HFF-Myc (cell line): ENCODE results near the gene PPY.
"Not testable (repeated sequence)": the region's sequence is repeated elsewhere in the genome, so short reads cannot be mapped to it uniquely, and the experiment has no call there.

ENCODE experiments used
- DNase-seq: peaks from one replicate; pipeline ENCODE4 v3.0.0-alpha.2; 2011; ENCODE audit warnings: low read depth; ENCODE audit errors: extremely low read depth
- H3K4me3 ChIP-seq: replicated peaks from 2 replicates; pipeline ENCODE4 v1.5.1; 2011; ENCODE audit warnings: low read depth, mild to moderate bottlenecking, control low read depth, low read length
- TF ChIP-seq, protein P1 (sequence below): IDR thresholded peaks from 2 replicates; pipeline ENCODE4 v1.5.1; 2012; ENCODE audit warnings: mild to moderate bottlenecking, low read depth, low read length, control low read depth; ENCODE audit errors: missing control alignments

The PPY gene

GRCh38 chr17:43961954-43962353 is 19.7 kb upstream of the PPY start:
- no peak for DNase-seq
- H3K4me3 ChIP-seq: no peak overlapping the region
- TF ChIP-seq, protein P1, sequence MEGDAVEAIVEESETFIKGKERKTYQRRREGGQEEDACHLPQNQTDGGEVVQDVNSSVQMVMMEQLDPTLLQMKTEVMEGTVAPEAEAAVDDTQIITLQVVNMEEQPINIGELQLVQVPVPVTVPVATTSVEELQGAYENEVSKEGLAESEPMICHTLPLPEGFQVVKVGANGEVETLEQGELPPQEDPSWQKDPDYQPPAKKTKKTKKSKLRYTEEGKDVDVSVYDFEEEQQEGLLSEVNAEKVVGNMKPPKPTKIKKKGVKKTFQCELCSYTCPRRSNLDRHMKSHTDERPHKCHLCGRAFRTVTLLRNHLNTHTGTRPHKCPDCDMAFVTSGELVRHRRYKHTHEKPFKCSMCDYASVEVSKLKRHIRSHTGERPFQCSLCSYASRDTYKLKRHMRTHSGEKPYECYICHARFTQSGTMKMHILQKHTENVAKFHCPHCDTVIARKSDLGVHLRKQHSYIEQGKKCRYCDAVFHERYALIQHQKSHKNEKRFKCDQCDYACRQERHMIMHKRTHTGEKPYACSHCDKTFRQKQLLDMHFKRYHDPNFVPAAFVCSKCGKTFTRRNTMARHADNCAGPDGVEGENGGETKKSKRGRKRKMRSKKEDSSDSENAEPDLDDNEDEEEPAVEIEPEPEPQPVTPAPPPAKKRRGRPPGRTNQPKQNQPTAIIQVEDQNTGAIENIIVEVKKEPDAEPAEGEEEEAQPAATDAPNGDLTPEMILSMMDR: no peak

GRCh38 chr17:43961292-43961691 is 19.0 kb upstream of the PPY start:
- not testable (repeated sequence) for DNase-seq, H3K4me3 ChIP-seq

DNA sequence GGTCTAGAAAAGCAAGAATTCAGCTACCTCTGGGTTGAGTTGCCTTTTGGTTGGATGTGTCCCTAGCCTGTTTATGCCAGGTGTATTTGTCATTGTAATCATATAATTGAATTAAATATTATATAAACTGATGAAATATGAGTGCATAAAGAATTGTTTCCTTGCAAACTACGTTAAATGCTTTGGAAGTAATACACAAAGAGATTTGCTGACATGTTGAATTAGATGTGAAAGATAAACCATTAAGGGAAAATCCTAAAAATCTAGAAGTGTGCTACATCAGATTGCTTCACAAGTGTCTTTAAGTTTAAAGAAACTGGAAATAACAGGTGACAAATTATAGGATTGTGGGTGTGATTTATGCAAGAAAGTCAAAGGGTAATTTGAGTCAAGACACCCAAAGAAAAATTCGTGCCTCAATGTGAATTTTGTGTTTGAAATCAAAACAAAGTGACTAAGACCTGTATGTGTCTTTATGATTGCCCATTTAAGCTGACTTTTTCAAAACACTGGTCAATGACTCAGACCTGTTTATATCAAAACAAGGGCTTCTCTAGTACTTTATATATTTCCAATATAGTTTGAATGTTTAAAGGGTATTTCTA is 16.6 kb upstream of the PPY start:
- TF ChIP-seq, protein P1: no peak
- no peak for DNase-seq
- no peak overlapping the region for H3K4me3 ChIP-seq

DNA sequence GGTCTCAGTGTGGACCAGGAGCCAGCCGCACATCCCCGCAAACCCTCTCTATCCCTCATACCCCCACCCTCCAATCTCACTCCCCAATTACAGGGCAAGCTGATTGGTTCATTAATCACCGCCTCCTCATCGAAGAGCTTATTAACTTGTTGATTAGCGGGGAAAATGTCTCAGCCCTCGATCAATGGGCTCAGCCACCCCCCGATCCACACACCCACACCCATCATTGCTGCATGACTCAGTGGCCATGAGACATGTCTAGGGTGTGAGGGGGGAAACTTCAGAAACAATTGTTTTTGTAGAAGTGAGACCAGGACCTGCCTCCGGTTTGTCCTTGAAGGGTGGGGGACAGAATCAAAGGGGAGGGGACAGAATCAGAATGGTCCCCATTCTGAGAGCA is 13.9 kb upstream of the PPY start:
- no peak for DNase-seq
- TF ChIP-seq, protein P1: no peak
- no peak overlapping the region for H3K4me3 ChIP-seq

DNA sequence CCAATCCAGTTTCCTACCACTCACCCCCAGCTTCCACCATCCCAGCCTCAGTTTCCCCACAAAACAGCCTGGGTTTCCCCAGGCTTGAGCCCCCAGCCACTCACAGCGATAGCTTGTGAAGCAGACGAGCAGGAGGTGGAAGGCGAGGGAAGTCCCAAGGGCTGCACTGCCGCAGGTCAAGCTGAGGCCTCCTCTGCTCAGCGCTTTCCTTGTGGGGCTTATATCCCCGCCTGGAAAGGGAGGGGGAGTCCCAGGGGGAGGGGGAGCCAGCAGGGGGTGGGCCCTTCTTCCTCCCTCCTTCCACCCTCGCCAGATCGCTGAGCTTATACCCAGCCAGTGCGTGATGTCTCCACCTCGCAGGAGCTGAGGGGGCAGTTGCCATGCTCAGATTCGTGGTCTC is 11.5 kb upstream of the PPY start, which contains the start of gene PYY:
TSS of gene PYY (minus strand) at position 195 of the 400 bp plus-strand sequence. CDS start 457 bp downstream, outside the sequence.
- DNase-seq: no peak
- H3K4me3 ChIP-seq: no peak within 1 kb of the TSS
- TF ChIP-seq, protein P1: no peak

DNA sequence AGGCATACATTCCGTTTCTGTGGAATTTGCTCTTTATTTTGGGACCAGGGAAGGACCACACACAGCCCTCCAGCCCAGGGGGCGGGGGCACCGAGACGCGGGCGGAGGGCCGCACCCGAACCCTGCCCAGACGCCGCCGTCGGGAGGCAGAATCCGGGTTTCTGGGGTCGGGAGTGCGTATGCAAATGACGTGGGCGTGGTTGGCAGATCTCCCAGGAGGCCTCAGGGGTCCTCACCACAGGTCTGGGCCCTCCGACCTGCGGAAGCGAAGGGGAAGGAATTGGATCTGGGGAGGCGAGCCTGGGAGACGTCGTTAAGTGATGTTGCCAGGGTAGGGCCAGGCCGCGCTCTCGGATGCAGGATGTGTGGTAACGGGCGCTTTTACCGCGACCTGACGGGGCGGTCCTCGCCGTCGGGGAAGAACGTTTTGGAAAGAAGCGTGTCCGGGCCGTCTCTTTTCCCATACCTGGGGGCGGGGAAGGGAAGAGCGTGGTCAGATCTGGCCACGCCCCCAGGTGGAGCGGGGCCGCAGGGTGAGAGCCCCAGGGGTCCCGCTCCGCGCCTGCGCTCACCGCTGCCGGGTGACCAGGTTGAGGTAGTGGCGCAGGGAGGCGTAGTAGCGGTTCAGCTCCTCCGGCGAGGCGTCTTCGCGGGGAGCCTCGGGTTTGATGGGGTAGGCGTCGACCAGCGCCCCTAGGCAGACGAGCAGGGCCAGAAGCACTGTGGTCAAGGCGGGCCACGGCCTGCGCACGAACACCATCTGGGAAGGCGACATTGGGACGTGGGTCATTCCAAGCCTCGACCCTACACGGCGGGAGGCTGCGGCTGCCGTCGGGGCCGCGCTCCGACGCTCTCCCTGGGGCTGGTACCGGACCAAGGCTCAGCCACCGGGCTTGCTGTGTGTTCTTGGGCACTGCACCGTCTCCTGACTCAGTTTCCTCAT is 10.7 kb upstream of the PPY start:
- H3K4me3 ChIP-seq: no peak overlapping the region

GRCh38 chr17:43952351-43952723 is 10.1 kb upstream of the PPY start:
- TF ChIP-seq, protein P1: no peak
- DNase-seq: no peak
- H3K4me3 ChIP-seq: no peak overlapping the region

More for the DNA sequence above, 10.7 kb upstream of the PPY start:
- DNase-seq: no peak
- TF ChIP-seq, protein P1: no peak
